ENCODE data around the gene KCNS1. TPM values are rescaled to one million over a fixed set of nuclear protein-coding genes. Genes with fewer than 3 reads are reported as not detected.
A peak's percentile ranks its signal among the peaks of the same experiment; 100 is the strongest.
"Not testable (repeated sequence)": the region's sequence is repeated elsewhere in the genome, so short reads cannot be mapped to it uniquely, and the experiment has no call there.

The KCNS1 gene
- total RNA-seq = 4.3 and 6.9 TPM in 2 replicates

- TF ChIP-seq CTCF (IDR thresholded peaks at IDR 0.05; ENCODE audit: insufficient read depth, low read length, poor library complexity, severe bottlenecking) = peak; percentile 2
- Histone ChIP-seq H3K4me3 (ENCODE audit: low read depth, low read length) (peak within 1 kb of the TSS; percentile 13), H3K27me3 (ENCODE audit: control insufficient read depth, insufficient read depth, low read length) (peaks cover 11% of the 10 kb centered on the region)
These were observed at the start of gene KCNS1 for GRCh38 chr20:45100563-45101245. Gene KCNS1, minus strand, starts transcription at chr20:45101127. Its CDS starts 1,891 bp downstream, at chr20:45099236.

GRCh38 chr20:45149062-45149461, 48.1 kb upstream of the KCNS1 start:
- Histone ChIP-seq H3K36me3 (ENCODE audit: control insufficient read depth, insufficient read depth, low read length) (no peaks in the 10 kb centered on the region), H3K27me3 (ENCODE audit: control insufficient read depth, insufficient read depth, low read length) (peaks cover 3% of the 10 kb centered on the region), H3K4me3 (ENCODE audit: low read depth, low read length) (no peak overlapping the region)
- no peak for TF ChIP-seq CTCF (IDR thresholded peaks at IDR 0.05; ENCODE audit: insufficient read depth, low read length, poor library complexity, severe bottlenecking)
- no peak for DNase-seq (ENCODE audit: low read depth)

More at GRCh38 chr20:45100563-45101245, at the start of gene KCNS1:
- no peak for DNase-seq (ENCODE audit: low read depth)
- H3K36me3 ChIP-seq (ENCODE audit: control insufficient read depth, insufficient read depth, low read length) = no peaks in the 10 kb centered on the region

GRCh38 chr20:45140836-45141235, 39.9 kb upstream of the KCNS1 start:
- no peak overlapping the region for H3K4me3 ChIP-seq (ENCODE audit: low read depth, low read length)
- H3K36me3 ChIP-seq (ENCODE audit: control insufficient read depth, insufficient read depth, low read length) = no peaks in the 10 kb centered on the region
- TF ChIP-seq CTCF (IDR thresholded peaks at IDR 0.05; ENCODE audit: insufficient read depth, low read length, poor library complexity, severe bottlenecking) = no peak
- peaks cover 2% of the 10 kb centered on the region for H3K27me3 ChIP-seq (ENCODE audit: control insufficient read depth, insufficient read depth, low read length)
- no peak for DNase-seq (ENCODE audit: low read depth)

GRCh38 chr20:45139733-45140375, 38.9 kb upstream of the KCNS1 start:
- not testable (repeated sequence) for H3K36me3 ChIP-seq (ENCODE audit: control insufficient read depth, insufficient read depth, low read length); H3K4me3 ChIP-seq (ENCODE audit: low read depth, low read length); DNase-seq (ENCODE audit: low read depth); H3K27me3 ChIP-seq (ENCODE audit: control insufficient read depth, insufficient read depth, low read length)

GRCh38 chr20:45138561-45139300, 37.8 kb upstream of the KCNS1 start:
- no peak overlapping the region for H3K4me3 ChIP-seq (ENCODE audit: low read depth, low read length)
- peaks cover 2% of the 10 kb centered on the region for H3K27me3 ChIP-seq (ENCODE audit: control insufficient read depth, insufficient read depth, low read length)
- TF ChIP-seq CTCF (IDR thresholded peaks at IDR 0.05; ENCODE audit: insufficient read depth, low read length, poor library complexity, severe bottlenecking) = peak; percentile 72
- H3K36me3 ChIP-seq (ENCODE audit: control insufficient read depth, insufficient read depth, low read length) = no peaks in the 10 kb centered on the region
- no peak for DNase-seq (ENCODE audit: low read depth)

GRCh38 chr20:45136911-45137310, 36.0 kb upstream of the KCNS1 start:
- peaks cover 2% of the 10 kb centered on the region for H3K27me3 ChIP-seq (ENCODE audit: control insufficient read depth, insufficient read depth, low read length)
- no peak for TF ChIP-seq CTCF (IDR thresholded peaks at IDR 0.05; ENCODE audit: insufficient read depth, low read length, poor library complexity, severe bottlenecking)
- no peak overlapping the region for H3K4me3 ChIP-seq (ENCODE audit: low read depth, low read length)
- no peak for DNase-seq (ENCODE audit: low read depth)
- H3K36me3 ChIP-seq (ENCODE audit: control insufficient read depth, insufficient read depth, low read length) = no peaks in the 10 kb centered on the region

All from kidney epithelial cell (primary cell).